Keratinocyte (primary cell): Measurements from ENCODE around the gene MYMK. TPM values are rescaled to one million over a fixed set of nuclear protein-coding genes. Genes with fewer than 3 reads are reported as not detected.

Experiments used
- DNase-seq: peaks from one replicate; pipeline ENCODE4 v3.0.0-alpha.2; 2011; ENCODE audit warnings: low read depth, missing footprints, low spot score
- FAIRE-seq: peaks from 2 replicates; lab custom pipeline; 2011; peaks lifted over from hg19 to GRCh38; lab: Jason Lieb, UNC
- H2AFZ ChIP-seq: 2 replicates; pipeline ENCODE4 v1.6.0; 2012; ENCODE audit warnings: low read length, control low read depth, inconsistent platforms; ENCODE audit not compliant: control insufficient read depth
- H3K27ac ChIP-seq: 2 replicates; pipeline ENCODE4 v1.5.1; 2011; ENCODE audit warnings: low read length; ENCODE audit not compliant: control insufficient read depth, insufficient read depth
- H3K27me3 ChIP-seq: 3 replicates; pipeline ENCODE4 v1.6.0; 2011; ENCODE audit warnings: low read length; ENCODE audit not compliant: control insufficient read depth, insufficient read depth; ENCODE audit errors: extremely low read depth
- H3K36me3 ChIP-seq, 2 experiments: 2 replicates in 1 of 2; 3 replicates in 1 of 2; pipeline ENCODE4 v1.5.1; 2011; ENCODE audit warnings: low read length in 2 of 2, mild to moderate bottlenecking in 1 of 2; ENCODE audit not compliant: control insufficient read depth in 2 of 2, insufficient read depth in 2 of 2; ENCODE audit errors: extremely low read depth in 1 of 2
- H3K4me1 ChIP-seq: 3 replicates; pipeline ENCODE4 v1.5.1; 2011; ENCODE audit warnings: low read length; ENCODE audit not compliant: control insufficient read depth, insufficient read depth; ENCODE audit errors: extremely low read depth
- H3K4me2 ChIP-seq: 3 replicates; pipeline ENCODE4 v1.6.0; 2011; ENCODE audit warnings: low read depth, low read length; ENCODE audit not compliant: control insufficient read depth, insufficient read depth; ENCODE audit errors: extremely low read depth
- H3K4me3 ChIP-seq, 3 experiments: fragments of 200-600 bp in 1 of 3; sonication (generic) in 1 of 3; 2 replicates in 2 of 3; 3 replicates in 1 of 3; pipeline ENCODE4 v1.5.1; 2011 to 2016; ENCODE audit warnings: low read length in 3 of 3, mild to moderate bottlenecking in 3 of 3, control low read depth in 2 of 3, inconsistent platforms in 1 of 3, low read depth in 1 of 3, mixed read lengths in 1 of 3, mixed run types in 1 of 3, moderate library complexity in 1 of 3; ENCODE audit not compliant: control insufficient read depth in 2 of 3, insufficient read depth in 2 of 3; ENCODE audit errors: extremely low read depth in 1 of 3
- H3K79me2 ChIP-seq: 2 replicates; pipeline ENCODE4 v1.6.0; 2012; ENCODE audit warnings: low read length; ENCODE audit not compliant: control insufficient read depth, insufficient read depth
- H3K9ac ChIP-seq: 3 replicates; pipeline ENCODE4 v1.6.0; 2011; ENCODE audit warnings: low read length; ENCODE audit not compliant: control insufficient read depth, insufficient read depth; ENCODE audit errors: extremely low read depth
- H3K9me1 ChIP-seq: 3 replicates; pipeline ENCODE4 v1.6.0; 2011; ENCODE audit warnings: low read length; ENCODE audit not compliant: control insufficient read depth, insufficient read depth; ENCODE audit errors: extremely low read depth
- H3K9me3 ChIP-seq: 2 replicates; pipeline ENCODE4 v1.5.1; 2012; ENCODE audit warnings: low read depth, low read length; ENCODE audit not compliant: control insufficient read depth
- H4K20me1 ChIP-seq: 3 replicates; pipeline ENCODE4 v1.6.0; 2011; ENCODE audit warnings: low read length; ENCODE audit not compliant: control insufficient read depth, insufficient read depth; ENCODE audit errors: extremely low read depth
- CTCF ChIP-seq, 3 experiments: IDR thresholded peaks in 1 of 3; conservative IDR thresholded peaks in 1 of 3; optimal IDR thresholded peaks in 1 of 3; 2 replicates in 2 of 3; 3 replicates in 1 of 3; pipeline versions ENCODE3 to v1.5.1; 2011; ENCODE audit warnings: low read length in 3 of 3, mild to moderate bottlenecking in 3 of 3, moderate library complexity in 2 of 3, control low read depth in 1 of 3, inconsistent platforms in 1 of 3; ENCODE audit not compliant: insufficient read depth in 2 of 3; ENCODE audit errors: extremely low read depth in 1 of 3
- EZH2 ChIP-seq: IDR thresholded peaks from one replicate; pipeline ENCODE4 v1.6.1; 2012; ENCODE audit warnings: inconsistent platforms, mild to moderate bottlenecking, low read length, moderate library complexity
- dilution Hi-C: fragments of 300-500 bp; cut with MboI; formaldehyde crosslinking; loops from one replicate; pipeline ENCODE4 v1.7.0; 2020; ENCODE audit warnings: low sequenced_read_pairs; ENCODE audit not compliant: extremely low pct_ligation_motif_present
- polyA plus RNA-seq, 5 experiments: library from polyadenylated mRNA; depleted of rRNA in 3 of 5; stranded (reverse) in 3 of 5; stranded (forward) in 1 of 5; unstranded in 1 of 5; fragments of >200 nt; gene quantifications; 1 replicate in 1 of 5; 2 replicates in 3 of 5; 3 replicates in 1 of 5; pipeline versions ENCODE4 v1.2.1 to v1.2.3, GENCODE V29; 2011 to 2012; ENCODE audit warnings: missing spikeins in 2 of 5, low read depth in 1 of 5, low replicate concordance in 1 of 5

The MYMK gene
- polyA plus RNA-seq, 1 donor (not counting 4 experiments of a cell fraction or from before 2014, with no cell fraction given), result not detected

DNA sequence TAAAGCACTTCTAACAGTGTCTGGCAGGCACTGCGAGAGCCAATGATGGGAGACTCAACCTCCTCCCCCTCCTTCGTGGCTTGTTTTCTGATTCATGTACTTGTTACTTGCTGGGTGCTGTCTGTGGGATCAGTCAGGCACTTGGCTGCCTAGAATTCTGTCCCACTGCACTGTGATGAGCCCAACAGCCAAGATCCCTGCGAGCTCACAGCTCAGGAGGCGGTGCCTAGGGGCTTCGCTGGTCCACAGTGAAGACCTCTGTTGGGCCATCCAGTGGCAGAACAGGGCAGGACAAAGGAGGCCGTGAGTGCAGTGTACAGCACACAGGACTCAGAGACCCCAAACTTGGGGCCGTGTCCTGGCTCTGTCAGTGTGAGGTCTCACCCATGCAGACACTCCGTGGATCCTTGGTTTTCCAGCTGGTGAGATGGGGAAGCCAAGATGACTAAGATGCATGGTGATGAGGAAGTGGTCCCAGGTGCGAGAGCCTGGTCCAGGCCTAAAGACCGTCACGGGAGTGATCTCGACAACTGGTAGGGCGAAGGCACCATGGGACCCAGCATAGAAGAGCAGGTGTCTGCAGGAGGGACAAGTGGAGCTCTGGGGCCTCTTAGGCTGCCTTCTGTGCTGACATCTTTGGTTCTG lies 19.5 kb downstream of the MYMK start:
- H3K9me3 ChIP-seq, result no peaks in the 10 kb centered on the region
- H3K4me1 ChIP-seq, result peaks cover 12% of the 10 kb centered on the region
- no peak overlapping the region for H3K4me2 ChIP-seq
- dilution Hi-C loops, result no loop called here
- H3K9me1 ChIP-seq, result no peaks in the 10 kb centered on the region
- H3K79me2 ChIP-seq, result no peaks in the 10 kb centered on the region
- DNase-seq (no peak), FAIRE-seq (no peak)
- H3K9ac ChIP-seq, result no peak overlapping the region
- H2AFZ ChIP-seq, result no peak overlapping the region
- no peaks in the 10 kb centered on the region for H3K36me3 ChIP-seq
- no peaks in the 10 kb centered on the region for H4K20me1 ChIP-seq
- H3K27me3 ChIP-seq, result peaks cover 8% of the 10 kb centered on the region
- no peak overlapping the region for H3K27ac ChIP-seq
- TF ChIP-seq EZH2 (no peak), CTCF (optimal IDR thresholded peaks at IDR 0.05 in 1 of 3, IDR thresholded peaks at IDR 0.05 in 1 of 3, conservative IDR thresholded peaks at IDR 0.05 in 1 of 3; ENCODE audit: extremely low read depth in 1 of 3, insufficient read depth in 2 of 3, low read length in 3 of 3) (no peak)
- no peak overlapping the region for H3K4me3 ChIP-seq

DNA sequence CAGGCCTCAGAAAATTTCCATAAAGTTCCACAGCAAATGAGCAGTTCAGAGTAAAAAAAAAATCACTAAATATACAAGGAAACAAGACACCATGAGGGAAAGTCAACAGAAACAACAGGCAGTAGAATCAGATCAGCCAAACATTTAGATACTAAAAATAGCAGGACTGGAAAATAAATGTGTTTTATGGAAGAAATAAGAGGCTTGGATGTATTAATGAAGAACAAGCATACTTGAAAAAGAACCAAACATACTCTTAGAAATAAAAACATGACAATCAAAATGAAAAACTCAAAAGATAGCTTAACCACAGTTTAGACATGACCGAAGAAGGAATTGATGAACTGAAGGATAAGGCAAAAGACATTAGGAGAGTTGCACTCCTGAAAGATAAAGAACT lies 22.6 kb downstream of the MYMK start:
- H3K9me1 ChIP-seq, result no peaks in the 10 kb centered on the region
- no peak overlapping the region for H3K4me3 ChIP-seq
- H3K4me1 ChIP-seq, result no peaks in the 10 kb centered on the region
- peaks cover 4% of the 10 kb centered on the region for H3K27me3 ChIP-seq
- H3K9ac ChIP-seq, result no peak overlapping the region
- no peak overlapping the region for H3K27ac ChIP-seq
- dilution Hi-C loops, result no loop called here
- FAIRE-seq, result no peak
- no peaks in the 10 kb centered on the region for H3K79me2 ChIP-seq
- H4K20me1 ChIP-seq, result no peaks in the 10 kb centered on the region
- H3K9me3 ChIP-seq, result no peaks in the 10 kb centered on the region
- no peak for TF ChIP-seq CTCF (optimal IDR thresholded peaks at IDR 0.05 in 1 of 3, IDR thresholded peaks at IDR 0.05 in 1 of 3, conservative IDR thresholded peaks at IDR 0.05 in 1 of 3; ENCODE audit: extremely low read depth in 1 of 3, insufficient read depth in 2 of 3, low read length in 3 of 3)
- no peak for TF ChIP-seq EZH2
- no peak for DNase-seq
- no peaks in the 10 kb centered on the region for H3K36me3 ChIP-seq
- no peak overlapping the region for H3K4me2 ChIP-seq
- no peak overlapping the region for H2AFZ ChIP-seq
